Suprapubic skin (tissue), 4 donors: ENCODE results near the gene EXOC2. TPM values are rescaled to one million over a fixed set of nuclear protein-coding genes. Genes with fewer than 3 reads are reported as not detected.

Experiments
- DNase-seq, 2 donors: peaks; one replicate each; pipeline ENCODE4 v3.0.0-alpha.2; 2019; ENCODE audit warnings: low spot score in 2 of 2
- H3K27ac ChIP-seq: fragments of 200-600 bp; sonication (generic); one replicate; pipeline ENCODE4 v1.5.1; 2019
- H3K27me3 ChIP-seq: fragments of 200-600 bp; sonication (generic); one replicate; pipeline ENCODE4 v1.5.1; 2019
- H3K36me3 ChIP-seq: fragments of 200-600 bp; sonication (generic); one replicate; pipeline ENCODE4 v1.5.1; 2019
- H3K4me1 ChIP-seq: fragments of 200-600 bp; sonication (generic); one replicate; pipeline ENCODE4 v1.5.1; 2019
- H3K4me3 ChIP-seq: fragments of 200-600 bp; sonication (generic); one replicate; pipeline ENCODE4 v1.5.1; 2019; ENCODE audit warnings: mild to moderate bottlenecking
- H3K9me3 ChIP-seq: fragments of 200-600 bp; sonication (generic); one replicate; pipeline ENCODE4 v1.5.1; 2019
- CTCF ChIP-seq, 2 donors: fragments of 200-600 bp in 1 of 2; fragments of 450-650 bp in 1 of 2; sonication (generic) in 1 of 2; IDR thresholded peaks; one replicate each; pipeline ENCODE4 v1.5.1; 2016 to 2019; ENCODE audit warnings: antibody characterized with exemption in 2 of 2, mild to moderate bottlenecking in 1 of 2, moderate library complexity in 1 of 2
- EP300 ChIP-seq: sonication (generic); formaldehyde crosslinking; IDR thresholded peaks from one replicate; pipeline ENCODE4 v1.6.1; 2017; ENCODE audit warnings: antibody characterized with exemption
- POLR2A ChIP-seq, 2 donors: fragments of 450-650 bp; IDR thresholded peaks; one replicate each; pipeline ENCODE4 v1.6.1; 2017; ENCODE audit warnings: antibody characterized with exemption in 2 of 2, mild to moderate bottlenecking in 2 of 2, moderate library complexity in 2 of 2
- POLR2AphosphoS5 ChIP-seq, 3 donors: sonication (generic); formaldehyde crosslinking; IDR thresholded peaks; one replicate each; pipeline ENCODE4 v1.6.1; 2017; ENCODE audit warnings: antibody characterized with exemption in 3 of 3
- WGBS: methylation state at CpG from one replicate; pipeline ENCODE4 v1.1.5; 2018; 5-methylcytosine and 5-hydroxymethylcytosine counted together
- total RNA-seq, 4 donors: library from RNA; depleted of rRNA; stranded (reverse); fragments of >200 nt; gene quantifications; one replicate each; pipeline ENCODE4 v1.1.0, GENCODE V29; 2016

The EXOC2 gene
- total RNA-seq, 4 donors from 2014 or later: 17.7 to 28.1 (median 20.3) TPM

DNA sequence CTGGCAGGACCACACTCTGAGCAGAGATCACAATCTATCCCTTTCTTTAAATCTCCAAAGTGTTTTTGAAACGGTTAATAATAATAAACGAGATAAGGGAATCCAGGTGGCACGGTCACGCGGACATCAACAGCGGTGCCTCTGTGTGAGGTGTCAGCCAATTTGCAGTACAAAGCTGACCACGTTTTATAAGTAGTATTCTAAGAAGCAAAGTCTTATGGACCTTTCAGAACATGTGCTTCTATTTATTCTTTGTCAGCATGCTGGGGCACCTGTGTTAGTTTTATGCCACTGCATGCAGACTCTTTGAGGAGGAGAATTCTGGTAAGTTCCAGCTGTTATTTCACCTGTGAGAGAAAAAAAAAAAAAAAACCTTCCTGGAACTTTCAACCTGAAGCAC is 39.0 kb upstream of the EXOC2 start:
- no peak for DNase-seq
- Histone ChIP-seq H3K27ac (no peak overlapping the region), H3K36me3 (no peaks in the 10 kb centered on the region), H3K4me3 (no peak overlapping the region), H3K4me1 (no peaks in the 10 kb centered on the region), H3K27me3 (peaks cover 42% of the 10 kb centered on the region), H3K9me3 (no peaks in the 10 kb centered on the region)
- WGBS: 76% methylated on average over 7 of the region's 7 CpGs
- TF ChIP-seq POLR2A (IDR thresholded peaks at IDR 0.05): no peak
- TF ChIP-seq EP300: no peak
- TF ChIP-seq POLR2AphosphoS5 (IDR thresholded peaks at IDR 0.05): no peak
- no peak for TF ChIP-seq CTCF (IDR thresholded peaks at IDR 0.05)

GRCh38 chr6:729606-730320 is 36.8 kb upstream of the EXOC2 start:
- no peaks in the 10 kb centered on the region for H3K36me3 ChIP-seq
- TF ChIP-seq POLR2AphosphoS5 (IDR thresholded peaks at IDR 0.05): no peak
- 51% methylated on average over 10 of the region's 10 CpGs for WGBS

DNA sequence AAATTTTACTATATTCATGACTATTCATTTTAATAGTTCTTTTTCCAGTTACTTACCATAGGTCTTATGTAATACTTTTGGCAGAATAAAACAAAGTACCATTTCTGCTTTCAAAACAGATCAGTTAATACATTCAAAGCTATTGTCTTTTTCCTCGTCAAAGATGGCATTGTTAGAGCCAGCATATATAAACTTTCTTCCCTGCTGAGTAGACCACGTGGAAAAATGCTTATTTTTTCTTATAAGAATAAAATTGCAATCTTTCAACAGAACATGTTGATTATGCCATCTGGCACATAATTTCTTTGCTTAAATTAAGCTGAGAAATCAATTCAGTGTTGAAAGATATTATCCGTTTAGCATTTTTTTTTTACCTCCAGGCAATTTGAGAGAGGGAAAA is 34.9 kb upstream of the EXOC2 start:
- no peaks in the 10 kb centered on the region for H3K36me3 ChIP-seq
- 36% methylated on average over 3 of the region's 3 CpGs for WGBS
- H3K4me3 ChIP-seq: no peak overlapping the region
- no peaks in the 10 kb centered on the region for H3K4me1 ChIP-seq
- TF ChIP-seq POLR2A (IDR thresholded peaks at IDR 0.05): no peak
- TF ChIP-seq EP300: no peak
- TF ChIP-seq POLR2AphosphoS5 (IDR thresholded peaks at IDR 0.05): no peak
- TF ChIP-seq CTCF (IDR thresholded peaks at IDR 0.05): no peak
- no peaks in the 10 kb centered on the region for H3K9me3 ChIP-seq
- peaks cover 40% of the 10 kb centered on the region for H3K27me3 ChIP-seq
- no peak for DNase-seq
- H3K27ac ChIP-seq: no peak overlapping the region

More at GRCh38 chr6:729606-730320, 36.8 kb upstream of the EXOC2 start:
- no peak overlapping the region for H3K27ac ChIP-seq
- peaks cover 42% of the 10 kb centered on the region for H3K27me3 ChIP-seq
- no peak for DNase-seq
- H3K4me3 ChIP-seq: no peak overlapping the region
- H3K9me3 ChIP-seq: no peaks in the 10 kb centered on the region
- H3K4me1 ChIP-seq: no peaks in the 10 kb centered on the region

DNA sequence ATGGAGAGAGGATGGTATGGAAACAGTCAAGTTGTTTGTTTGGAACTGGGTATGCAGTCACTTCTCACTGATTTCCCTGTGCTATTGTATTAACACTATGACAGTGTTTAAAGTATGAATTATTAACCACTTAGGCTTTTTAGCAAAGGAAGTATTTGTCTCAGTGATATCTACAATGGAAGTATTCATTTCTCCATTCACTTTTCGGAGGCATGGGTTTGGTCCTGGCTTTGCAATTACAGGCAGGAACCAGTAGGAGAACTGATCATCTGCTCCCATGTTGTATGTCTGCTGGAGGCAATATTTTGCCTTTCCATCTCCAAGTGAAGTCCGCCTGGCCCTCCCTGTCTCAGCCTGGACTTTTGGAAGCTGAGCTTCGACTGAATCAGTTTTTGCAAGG is 30.6 kb upstream of the EXOC2 start:
- H3K4me3 ChIP-seq: no peak overlapping the region
- H3K36me3 ChIP-seq: no peaks in the 10 kb centered on the region
- WGBS: 84% methylated on average over 3 of the region's 3 CpGs
- H3K4me1 ChIP-seq: no peaks in the 10 kb centered on the region
- DNase-seq: no peak
- peaks cover 16% of the 10 kb centered on the region for H3K27me3 ChIP-seq
- H3K9me3 ChIP-seq: no peaks in the 10 kb centered on the region
- no peak for TF ChIP-seq EP300
- TF ChIP-seq CTCF (IDR thresholded peaks at IDR 0.05): no peak
- TF ChIP-seq POLR2A (IDR thresholded peaks at IDR 0.05): no peak
- no peak overlapping the region for H3K27ac ChIP-seq

DNA sequence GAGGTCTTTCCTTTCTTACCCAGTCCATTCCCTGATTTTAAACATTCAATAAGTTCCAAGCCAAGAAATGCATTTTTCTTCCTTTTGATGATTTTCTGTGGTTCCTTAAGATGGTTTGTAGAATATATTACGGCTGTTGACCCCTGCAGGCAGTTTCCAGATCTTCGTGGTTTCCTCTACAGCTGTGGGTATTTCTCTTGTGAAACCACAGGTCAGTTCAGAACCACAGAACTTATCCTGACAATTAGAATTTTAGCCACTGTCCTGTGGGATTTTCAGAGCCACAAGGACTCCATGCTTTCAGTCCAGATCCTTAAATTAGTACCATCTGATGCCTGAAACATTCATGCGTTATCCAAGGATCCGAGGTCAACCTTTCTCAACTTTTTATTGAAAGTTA is 29.7 kb upstream of the EXOC2 start:
- H3K36me3 ChIP-seq: no peaks in the 10 kb centered on the region
- TF ChIP-seq CTCF (IDR thresholded peaks at IDR 0.05): no peak
- no peak for TF ChIP-seq POLR2AphosphoS5 (IDR thresholded peaks at IDR 0.05)
- no peak for TF ChIP-seq EP300
- no peak for TF ChIP-seq POLR2A (IDR thresholded peaks at IDR 0.05)
- DNase-seq: no peak

More for the DNA sequence above, 29.7 kb upstream of the EXOC2 start:
- H3K27me3 ChIP-seq: peaks cover 12% of the 10 kb centered on the region
- no peaks in the 10 kb centered on the region for H3K9me3 ChIP-seq
- no peak overlapping the region for H3K27ac ChIP-seq
- 77% methylated on average over 4 of the region's 4 CpGs for WGBS
- no peak overlapping the region for H3K4me3 ChIP-seq
- no peaks in the 10 kb centered on the region for H3K4me1 ChIP-seq
